ENCODE data around the gene GPR35.

DNA sequence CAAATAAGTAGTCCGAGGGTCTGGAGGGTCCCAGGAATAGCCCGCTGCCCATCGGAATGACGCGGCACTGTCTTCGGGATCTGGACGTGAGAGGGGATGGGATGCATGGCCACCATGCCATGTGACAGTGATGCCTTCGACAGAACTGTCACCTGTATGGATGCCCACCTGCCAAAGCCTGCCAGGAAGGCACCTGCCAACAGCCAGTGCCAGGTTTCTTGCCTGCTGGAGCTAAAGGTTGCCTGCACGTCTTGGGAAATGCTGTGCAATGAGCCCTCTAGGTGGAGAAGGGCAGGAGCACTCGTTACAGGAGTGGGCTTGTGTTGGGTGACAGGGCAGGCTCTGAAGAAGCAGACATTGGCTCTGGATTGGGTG is 20.5 kb downstream of the GPR35 start:
- TF ChIP-seq, protein P1, sequence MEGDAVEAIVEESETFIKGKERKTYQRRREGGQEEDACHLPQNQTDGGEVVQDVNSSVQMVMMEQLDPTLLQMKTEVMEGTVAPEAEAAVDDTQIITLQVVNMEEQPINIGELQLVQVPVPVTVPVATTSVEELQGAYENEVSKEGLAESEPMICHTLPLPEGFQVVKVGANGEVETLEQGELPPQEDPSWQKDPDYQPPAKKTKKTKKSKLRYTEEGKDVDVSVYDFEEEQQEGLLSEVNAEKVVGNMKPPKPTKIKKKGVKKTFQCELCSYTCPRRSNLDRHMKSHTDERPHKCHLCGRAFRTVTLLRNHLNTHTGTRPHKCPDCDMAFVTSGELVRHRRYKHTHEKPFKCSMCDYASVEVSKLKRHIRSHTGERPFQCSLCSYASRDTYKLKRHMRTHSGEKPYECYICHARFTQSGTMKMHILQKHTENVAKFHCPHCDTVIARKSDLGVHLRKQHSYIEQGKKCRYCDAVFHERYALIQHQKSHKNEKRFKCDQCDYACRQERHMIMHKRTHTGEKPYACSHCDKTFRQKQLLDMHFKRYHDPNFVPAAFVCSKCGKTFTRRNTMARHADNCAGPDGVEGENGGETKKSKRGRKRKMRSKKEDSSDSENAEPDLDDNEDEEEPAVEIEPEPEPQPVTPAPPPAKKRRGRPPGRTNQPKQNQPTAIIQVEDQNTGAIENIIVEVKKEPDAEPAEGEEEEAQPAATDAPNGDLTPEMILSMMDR (IDR thresholded peaks at IDR 0.05; ENCODE audit: insufficient read depth, low read depth, low read length): no peak
- no peak for TF ChIP-seq EZH2 (IDR thresholded peaks at IDR 0.05; ENCODE audit: insufficient read depth, low read length)
